ENCODE results near the gene EIF2S3B. TPM values are rescaled to one million over a fixed set of nuclear protein-coding genes. Genes with fewer than 3 reads are reported as not detected.

EIF2S3B gene
- total and polyA plus RNA-seq, 4 donors: 0.25 to 0.51 (median 0.51) TPM; not detected in 1

GRCh38 chr12:10503460-10503859 is 2.2 kb upstream of the EIF2S3B start (continued):
- TF ChIP-seq ZBTB33 (IDR thresholded peaks at IDR 0.05) (no peak), ATF3 (IDR thresholded peaks at IDR 0.05) (no peak), RXRA (IDR thresholded peaks at IDR 0.05) (no peak), YY1 (IDR thresholded peaks at IDR 0.05) (no peak), TAF1 (conservative IDR thresholded peaks at IDR 0.05) (no peak)

GRCh38 chr12:10511756-10512355 is 6.2 kb downstream of the EIF2S3B start:
- H3K27ac ChIP-seq (ENCODE audit: low read depth in 1 of 2, low read length in 2 of 2): no peak overlapping the region
- DNase-seq (ENCODE audit: low spot score): no peak
- H3K36me3 ChIP-seq (ENCODE audit: control insufficient read depth in 4 of 4, insufficient read depth in 3 of 4, low read depth in 1 of 4, low read length in 3 of 4): no peaks in the 10 kb centered on the region
- TF ChIP-seq SP1 (IDR thresholded peaks at IDR 0.05): no peak
- no peak for TF ChIP-seq TAF1 (conservative IDR thresholded peaks at IDR 0.05)
- TF ChIP-seq RXRA (IDR thresholded peaks at IDR 0.05): no peak
- TF ChIP-seq RAD21 (IDR thresholded peaks at IDR 0.05): no peak
- no peak for TF ChIP-seq MAX (IDR thresholded peaks at IDR 0.05)
- TF ChIP-seq NR2F2 (IDR thresholded peaks at IDR 0.05): no peak
- no peak for TF ChIP-seq YY1 (IDR thresholded peaks at IDR 0.05)
- 75% methylated on average over 5 of the region's 5 CpGs for WGBS
- no peak overlapping the region for H3K4me3 ChIP-seq (ENCODE audit: low read depth in 1 of 3, low read length in 3 of 3)
- no peak overlapping the region for H3K9ac ChIP-seq (ENCODE audit: low read depth in 1 of 2, low read length in 2 of 2)
- H3K9me3 ChIP-seq (ENCODE audit: control insufficient read depth in 4 of 4, low read length in 3 of 4): no peaks in the 10 kb centered on the region
- no peaks in the 10 kb centered on the region for H3K27me3 ChIP-seq (ENCODE audit: control insufficient read depth in 4 of 4, insufficient read depth in 4 of 4, low read length in 3 of 4)
- H3K4me1 ChIP-seq (ENCODE audit: control insufficient read depth in 4 of 4, insufficient read depth in 4 of 4, low read length in 3 of 4): no peaks in the 10 kb centered on the region

GRCh38 chr12:10512798-10513197 is 7.1 kb downstream of the EIF2S3B start:
- 70% methylated on average over 4 of the region's 4 CpGs for WGBS
- H3K9ac ChIP-seq (ENCODE audit: low read depth in 1 of 2, low read length in 2 of 2): no peak overlapping the region
- no peak overlapping the region for H3K27ac ChIP-seq (ENCODE audit: low read depth in 1 of 2, low read length in 2 of 2)
- H3K27me3 ChIP-seq (ENCODE audit: control insufficient read depth in 4 of 4, insufficient read depth in 4 of 4, low read length in 3 of 4): no peaks in the 10 kb centered on the region
- no peak for DNase-seq (ENCODE audit: low spot score)
- no peaks in the 10 kb centered on the region for H3K9me3 ChIP-seq (ENCODE audit: control insufficient read depth in 4 of 4, low read length in 3 of 4)
- no peak for TF ChIP-seq REST (IDR thresholded peaks at IDR 0.05)
- no peak for TF ChIP-seq RAD21 (IDR thresholded peaks at IDR 0.05)
- TF ChIP-seq CTCF (IDR thresholded peaks at IDR 0.05; ENCODE audit: low read depth, low read length, missing input control): no peak
- TF ChIP-seq ZBTB33 (IDR thresholded peaks at IDR 0.05): no peak
- TF ChIP-seq JUND (IDR thresholded peaks at IDR 0.05): no peak
- no peak for TF ChIP-seq EGR1 (IDR thresholded peaks at IDR 0.05; ENCODE audit: low read depth in 2 of 2)
- TF ChIP-seq MAX (IDR thresholded peaks at IDR 0.05): no peak
- no peak overlapping the region for H3K4me3 ChIP-seq (ENCODE audit: low read depth in 1 of 3, low read length in 3 of 3)
- H3K4me1 ChIP-seq (ENCODE audit: control insufficient read depth in 4 of 4, insufficient read depth in 4 of 4, low read length in 3 of 4): no peaks in the 10 kb centered on the region
- H3K36me3 ChIP-seq (ENCODE audit: control insufficient read depth in 4 of 4, insufficient read depth in 3 of 4, low read depth in 1 of 4, low read length in 3 of 4): no peaks in the 10 kb centered on the region
